ENCODE data around the gene RPS6KA1.
"Not testable (repeated sequence)": the region's sequence is repeated elsewhere in the genome, so short reads cannot be mapped to it uniquely, and the experiment has no call there.

RPS6KA1 gene

GRCh38 chr1:26555550-26555981 lies 26.0 kb downstream of the RPS6KA1 start:
- DNase-seq (ENCODE audit: low spot score): no peak

GRCh38 chr1:26556111-26556510 lies 26.6 kb downstream of the RPS6KA1 start:
- DNase-seq (ENCODE audit: low spot score): no peak

- no peak for DNase-seq (ENCODE audit: low spot score)
Measured at GRCh38 chr1:26557008-26557407, 27.4 kb downstream of the RPS6KA1 start.

- DNase-seq (ENCODE audit: low spot score): no peak
Measured at GRCh38 chr1:26558685-26559048, 29.1 kb downstream of the RPS6KA1 start.

GRCh38 chr1:26560403-26560780 lies 30.8 kb downstream of the RPS6KA1 start:
- DNase-seq (ENCODE audit: low spot score): no peak

- no peak for DNase-seq (ENCODE audit: low spot score)
Measured at GRCh38 chr1:26570287-26570686, 40.7 kb downstream of the RPS6KA1 start.

- DNase-seq (ENCODE audit: low spot score): no peak
Measured at GRCh38 chr1:26571381-26571780, 41.8 kb downstream of the RPS6KA1 start.

- no peak for DNase-seq (ENCODE audit: low spot score)
Measured at GRCh38 chr1:26574018-26574417, 44.5 kb downstream of the RPS6KA1 start.

- DNase-seq (ENCODE audit: low spot score): no peak
Measured at GRCh38 chr1:26574719-26575251, 45.2 kb downstream of the RPS6KA1 start.

GRCh38 chr1:26575348-26575747 lies 45.8 kb downstream of the RPS6KA1 start:
- DNase-seq (ENCODE audit: low spot score): no peak

- DNase-seq (ENCODE audit: low spot score): no peak
Measured at GRCh38 chr1:26578167-26578566, 48.6 kb downstream of the RPS6KA1 start.

GRCh38 chr1:26579681-26580111 lies 50.1 kb downstream of the RPS6KA1 start:
- DNase-seq (ENCODE audit: low spot score): no peak

GRCh38 chr1:26580116-26580515 lies 50.6 kb downstream of the RPS6KA1 start:
- DNase-seq (ENCODE audit: low spot score): no peak

GRCh38 chr1:26581287-26581651 lies 51.7 kb downstream of the RPS6KA1 start:
- DNase-seq (ENCODE audit: low spot score): no peak

GRCh38 chr1:26582053-26582835 lies 52.7 kb downstream of the RPS6KA1 start:
- DNase-seq (ENCODE audit: low spot score): no peak

GRCh38 chr1:26582836-26583460 lies 53.4 kb downstream of the RPS6KA1 start:
- DNase-seq (ENCODE audit: low spot score): no peak

GRCh38 chr1:26583646-26584485 lies 54.3 kb downstream of the RPS6KA1 start:
- peak; percentile 74 for DNase-seq (ENCODE audit: low spot score)

- not testable (repeated sequence) for DNase-seq (ENCODE audit: low spot score)
Measured at GRCh38 chr1:26584588-26584987, 55.0 kb downstream of the RPS6KA1 start.

- no peak for DNase-seq (ENCODE audit: low spot score)
Measured at GRCh38 chr1:26585471-26585870, 55.9 kb downstream of the RPS6KA1 start.

GRCh38 chr1:26593385-26593784 lies 63.8 kb downstream of the RPS6KA1 start:
- DNase-seq (ENCODE audit: low spot score): no peak

GRCh38 chr1:26594593-26594992 lies 65.0 kb downstream of the RPS6KA1 start:
- DNase-seq (ENCODE audit: low spot score): not testable (repeated sequence)

- peak; percentile 59 for DNase-seq (ENCODE audit: low spot score)
Measured at GRCh38 chr1:26597629-26598039, 68.1 kb downstream of the RPS6KA1 start.

GRCh38 chr1:26598890-26599289 lies 69.3 kb downstream of the RPS6KA1 start:
- DNase-seq (ENCODE audit: low spot score): no peak
